ENCODE measurements around the gene EOLA1.

Gene EOLA1

GRCh38 chrX:149540621-149541520 is at the start of gene EOLA1:
Gene EOLA1, plus strand, starts transcription at chrX:149541012. Its CDS starts 4,619 bp downstream, at chrX:149545631.
- H3K79me2 ChIP-seq (ENCODE audit: control insufficient read depth, low read length), result peaks cover 11% of the 10 kb centered on the region

GRCh38 chrX:149491812-149492211 is 49.0 kb upstream of the EOLA1 start:
- H3K4me3 ChIP-seq (ENCODE audit: low read length), result no peak overlapping the region
- H3K27ac ChIP-seq (ENCODE audit: low read depth, low read length), result no peak overlapping the region
- TF ChIP-seq EZH2phosphoT487 (IDR thresholded peaks at IDR 0.05; ENCODE audit: borderline replicate concordance, low read length), result no peak
- TF ChIP-seq CTCF (IDR thresholded peaks at IDR 0.05; ENCODE audit: low read depth, low read length, poor library complexity, severe bottlenecking), result no peak

More at GRCh38 chrX:149540621-149541520, at the start of gene EOLA1:
- Histone ChIP-seq H3K27me3 (ENCODE audit: control insufficient read depth, low read length) (no peaks in the 10 kb centered on the region), H3K36me3 (ENCODE audit: control insufficient read depth, low read length) (no peaks in the 10 kb centered on the region), H3K4me2 (ENCODE audit: low read length) (peak within 1 kb of the TSS; percentile 71), H3K4me1 (ENCODE audit: control insufficient read depth, low read length) (peaks cover 7% of the 10 kb centered on the region; the same call in 1 of the 2 replicates), H3F3A (ENCODE audit: control insufficient read depth, insufficient read depth) (no peaks in the 10 kb centered on the region), H4K20me1 (ENCODE audit: control insufficient read depth, insufficient read depth, low read depth, low read length) (no peaks in the 10 kb centered on the region), H3K9me3 (ENCODE audit: control insufficient read depth, insufficient read depth, low read length) (no peaks in the 10 kb centered on the region), H3K9me2 (replicated peaks; ENCODE audit: control insufficient read depth, low read length) (no peaks in the 10 kb centered on the region), H3K27ac (ENCODE audit: low read depth, low read length) (peak within 1 kb of the TSS; percentile 80), H3K4me3 (ENCODE audit: low read length) (peak within 1 kb of the TSS; percentile 88)
- no peak for TF ChIP-seq CTCF (IDR thresholded peaks at IDR 0.05; ENCODE audit: low read depth, low read length, poor library complexity, severe bottlenecking)
- no peak for TF ChIP-seq EZH2phosphoT487 (IDR thresholded peaks at IDR 0.05; ENCODE audit: borderline replicate concordance, low read length)

GRCh38 chrX:149493567-149494562 is 46.9 kb upstream of the EOLA1 start:
- Histone ChIP-seq H3K4me3 (ENCODE audit: low read length) (no peak overlapping the region), H3K36me3 (ENCODE audit: control insufficient read depth, low read length) (peaks cover 42% of the 10 kb centered on the region), H3K4me1 (ENCODE audit: control insufficient read depth, low read length) (no peaks in the 10 kb centered on the region), H3K9me2 (replicated peaks; ENCODE audit: control insufficient read depth, low read length) (no peaks in the 10 kb centered on the region), H3K27ac (ENCODE audit: low read depth, low read length) (no peak overlapping the region), H3K9me3 (ENCODE audit: control insufficient read depth, insufficient read depth, low read length) (no peaks in the 10 kb centered on the region), H3F3A (ENCODE audit: control insufficient read depth, insufficient read depth) (no peaks in the 10 kb centered on the region), H3K4me2 (ENCODE audit: low read length) (no peak overlapping the region), H3K79me2 (ENCODE audit: control insufficient read depth, low read length) (no peaks in the 10 kb centered on the region), H3K27me3 (ENCODE audit: control insufficient read depth, low read length) (no peaks in the 10 kb centered on the region), H4K20me1 (ENCODE audit: control insufficient read depth, insufficient read depth, low read depth, low read length) (no peaks in the 10 kb centered on the region)
- TF ChIP-seq CTCF (IDR thresholded peaks at IDR 0.05; ENCODE audit: low read depth, low read length, poor library complexity, severe bottlenecking), result no peak
- no peak for TF ChIP-seq EZH2phosphoT487 (IDR thresholded peaks at IDR 0.05; ENCODE audit: borderline replicate concordance, low read length)

More at GRCh38 chrX:149491812-149492211, 49.0 kb upstream of the EOLA1 start:
- Histone ChIP-seq H3K27me3 (ENCODE audit: control insufficient read depth, low read length) (no peaks in the 10 kb centered on the region), H3K36me3 (ENCODE audit: control insufficient read depth, low read length) (peaks cover 29% of the 10 kb centered on the region), H3K9me2 (replicated peaks; ENCODE audit: control insufficient read depth, low read length) (no peaks in the 10 kb centered on the region), H4K20me1 (ENCODE audit: control insufficient read depth, insufficient read depth, low read depth, low read length) (no peaks in the 10 kb centered on the region), H3K4me1 (ENCODE audit: control insufficient read depth, low read length) (no peaks in the 10 kb centered on the region), H3K4me2 (ENCODE audit: low read length) (no peak overlapping the region), H3K9me3 (ENCODE audit: control insufficient read depth, insufficient read depth, low read length) (no peaks in the 10 kb centered on the region), H3F3A (ENCODE audit: control insufficient read depth, insufficient read depth) (no peaks in the 10 kb centered on the region), H3K79me2 (ENCODE audit: control insufficient read depth, low read length) (no peaks in the 10 kb centered on the region)
